ENCODE results near the gene FAT1.

DNA sequence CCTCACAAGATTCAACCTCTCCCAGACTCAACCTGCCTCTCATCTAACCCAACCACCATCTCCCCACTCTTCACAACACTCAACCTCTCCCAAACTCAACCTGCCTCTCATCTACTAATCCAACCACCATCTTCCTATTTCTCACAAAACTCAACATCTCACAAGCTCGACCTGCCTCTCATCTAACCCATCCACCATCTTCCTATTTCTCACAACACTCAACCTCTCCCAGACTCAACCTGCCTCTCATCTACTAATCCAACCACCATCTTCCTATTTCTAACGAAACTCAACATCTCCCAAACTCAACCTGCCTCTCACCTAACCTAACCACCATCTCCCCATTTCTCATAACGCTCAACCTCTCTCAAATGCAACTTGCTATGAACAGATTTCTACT lies 29.8 kb downstream of the FAT1 start:
- TF ChIP-seq, protein P1, sequence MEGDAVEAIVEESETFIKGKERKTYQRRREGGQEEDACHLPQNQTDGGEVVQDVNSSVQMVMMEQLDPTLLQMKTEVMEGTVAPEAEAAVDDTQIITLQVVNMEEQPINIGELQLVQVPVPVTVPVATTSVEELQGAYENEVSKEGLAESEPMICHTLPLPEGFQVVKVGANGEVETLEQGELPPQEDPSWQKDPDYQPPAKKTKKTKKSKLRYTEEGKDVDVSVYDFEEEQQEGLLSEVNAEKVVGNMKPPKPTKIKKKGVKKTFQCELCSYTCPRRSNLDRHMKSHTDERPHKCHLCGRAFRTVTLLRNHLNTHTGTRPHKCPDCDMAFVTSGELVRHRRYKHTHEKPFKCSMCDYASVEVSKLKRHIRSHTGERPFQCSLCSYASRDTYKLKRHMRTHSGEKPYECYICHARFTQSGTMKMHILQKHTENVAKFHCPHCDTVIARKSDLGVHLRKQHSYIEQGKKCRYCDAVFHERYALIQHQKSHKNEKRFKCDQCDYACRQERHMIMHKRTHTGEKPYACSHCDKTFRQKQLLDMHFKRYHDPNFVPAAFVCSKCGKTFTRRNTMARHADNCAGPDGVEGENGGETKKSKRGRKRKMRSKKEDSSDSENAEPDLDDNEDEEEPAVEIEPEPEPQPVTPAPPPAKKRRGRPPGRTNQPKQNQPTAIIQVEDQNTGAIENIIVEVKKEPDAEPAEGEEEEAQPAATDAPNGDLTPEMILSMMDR (IDR thresholded peaks at IDR 0.05), result no peak
- no peak for TF ChIP-seq POLR2A (IDR thresholded peaks at IDR 0.05)

Measured in right lobe of liver (tissue), 4 donors.